ENCODE data around the gene KLHL11. TPM values are rescaled to one million over a fixed set of nuclear protein-coding genes. Genes with fewer than 3 reads are reported as not detected.

KLHL11 gene
- total and polyA plus RNA-seq, 2 donors (not counting 1 experiment from before 2014, with no cell fraction given): 8.7 to 24.4 TPM

- H3K36me3 ChIP-seq (ENCODE audit: control insufficient read depth, insufficient read depth, low read length): peaks cover 40% of the 10 kb centered on the region
- H3K4me1 ChIP-seq (ENCODE audit: control insufficient read depth, extremely low read depth, insufficient read depth, low read length): peaks cover under 1% of the 10 kb centered on the region
- H3K27me3 ChIP-seq (ENCODE audit: control insufficient read depth, insufficient read depth, low read length): no peaks in the 10 kb centered on the region
- no peak overlapping the region for H3K4me3 ChIP-seq (replicated peaks in 1 of 4; ENCODE audit: control extremely low read depth in 1 of 4, insufficient read depth in 1 of 4, low read depth in 3 of 4, low read length in 4 of 4)
- H2AFZ ChIP-seq (ENCODE audit: low read length): no peak overlapping the region
- peaks cover 2% of the 10 kb centered on the region for H3K79me2 ChIP-seq (ENCODE audit: control insufficient read depth, insufficient read depth, low read length)
- no peak overlapping the region for H3K27ac ChIP-seq (ENCODE audit: insufficient read depth, low read length)
- H3K9ac ChIP-seq (ENCODE audit: insufficient read depth, low read length): no peak overlapping the region
- no peak overlapping the region for H3K4me2 ChIP-seq (ENCODE audit: extremely low read depth, insufficient read depth, low read length)
- H4K20me1 ChIP-seq (ENCODE audit: control insufficient read depth, extremely low read depth, insufficient read depth, low read length): no peaks in the 10 kb centered on the region
- TF ChIP-seq EZH2 (IDR thresholded peaks at IDR 0.05; ENCODE audit: low read length, missing control alignments) (no peak), CTCF (conservative IDR thresholded peaks at IDR 0.05 in 1 of 2, IDR thresholded peaks at IDR 0.05 in 1 of 2; ENCODE audit: low read depth in 1 of 2, low read length in 2 of 2) (no peak)
- H3K9me3 ChIP-seq (ENCODE audit: control insufficient read depth, insufficient read depth, low read depth, low read length): no peaks in the 10 kb centered on the region
- DNase-seq (ENCODE audit: low read depth in 2 of 2): no peak
Observed at GRCh38 chr17:41901646-41902045, 36.4 kb upstream of the KLHL11 start.

- TF ChIP-seq CTCF (conservative IDR thresholded peaks at IDR 0.05 in 1 of 2, IDR thresholded peaks at IDR 0.05 in 1 of 2; ENCODE audit: low read depth in 1 of 2, low read length in 2 of 2): no peak
- no peak for TF ChIP-seq EZH2 (IDR thresholded peaks at IDR 0.05; ENCODE audit: low read length, missing control alignments)
- H3K79me2 ChIP-seq (ENCODE audit: control insufficient read depth, insufficient read depth, low read length): peaks cover 4% of the 10 kb centered on the region
- peaks cover 15% of the 10 kb centered on the region for H3K4me1 ChIP-seq (ENCODE audit: control insufficient read depth, extremely low read depth, insufficient read depth, low read length)
- H3K4me2 ChIP-seq (ENCODE audit: extremely low read depth, insufficient read depth, low read length): no peak overlapping the region
- no peak overlapping the region for H3K9ac ChIP-seq (ENCODE audit: insufficient read depth, low read length)
- H2AFZ ChIP-seq (ENCODE audit: low read length): no peak overlapping the region
- no peaks in the 10 kb centered on the region for H3K27me3 ChIP-seq (ENCODE audit: control insufficient read depth, insufficient read depth, low read length)
- no peak overlapping the region for H3K27ac ChIP-seq (ENCODE audit: insufficient read depth, low read length)
- H3K36me3 ChIP-seq (ENCODE audit: control insufficient read depth, insufficient read depth, low read length): peaks cover 38% of the 10 kb centered on the region
- H3K9me3 ChIP-seq (ENCODE audit: control insufficient read depth, insufficient read depth, low read depth, low read length): no peaks in the 10 kb centered on the region
- H4K20me1 ChIP-seq (ENCODE audit: control insufficient read depth, extremely low read depth, insufficient read depth, low read length): no peaks in the 10 kb centered on the region
- H3K4me3 ChIP-seq (replicated peaks in 1 of 4; ENCODE audit: control extremely low read depth in 1 of 4, insufficient read depth in 1 of 4, low read depth in 3 of 4, low read length in 4 of 4): no peak overlapping the region
- no peak for DNase-seq (ENCODE audit: low read depth in 2 of 2)
Observed at GRCh38 chr17:41896726-41897125, 31.5 kb upstream of the KLHL11 start.

- H3K79me2 ChIP-seq (ENCODE audit: control insufficient read depth, insufficient read depth, low read length): peaks cover 4% of the 10 kb centered on the region
- peak; percentile 40 to 42 for DNase-seq (ENCODE audit: low read depth in 2 of 2)
- no peak overlapping the region for H3K9ac ChIP-seq (ENCODE audit: insufficient read depth, low read length)
- no peaks in the 10 kb centered on the region for H4K20me1 ChIP-seq (ENCODE audit: control insufficient read depth, extremely low read depth, insufficient read depth, low read length)
- H3K36me3 ChIP-seq (ENCODE audit: control insufficient read depth, insufficient read depth, low read length): peaks cover 36% of the 10 kb centered on the region
- peak overlapping the region; percentile 81 for H3K27ac ChIP-seq (ENCODE audit: insufficient read depth, low read length)
- no peaks in the 10 kb centered on the region for H3K9me3 ChIP-seq (ENCODE audit: control insufficient read depth, insufficient read depth, low read depth, low read length)
- no peak overlapping the region for H2AFZ ChIP-seq (ENCODE audit: low read length)
- H3K4me3 ChIP-seq (replicated peaks in 1 of 4; ENCODE audit: control extremely low read depth in 1 of 4, insufficient read depth in 1 of 4, low read depth in 3 of 4, low read length in 4 of 4): no peak overlapping the region
- no peaks in the 10 kb centered on the region for H3K27me3 ChIP-seq (ENCODE audit: control insufficient read depth, insufficient read depth, low read length)
- H3K4me2 ChIP-seq (ENCODE audit: extremely low read depth, insufficient read depth, low read length): peak overlapping the region; percentile 27
- peaks cover 15% of the 10 kb centered on the region for H3K4me1 ChIP-seq (ENCODE audit: control insufficient read depth, extremely low read depth, insufficient read depth, low read length)
- no peak for TF ChIP-seq CTCF (conservative IDR thresholded peaks at IDR 0.05 in 1 of 2, IDR thresholded peaks at IDR 0.05 in 1 of 2; ENCODE audit: low read depth in 1 of 2, low read length in 2 of 2)
- TF ChIP-seq EZH2 (IDR thresholded peaks at IDR 0.05; ENCODE audit: low read length, missing control alignments): no peak
Observed at GRCh38 chr17:41895617-41896016, 30.4 kb upstream of the KLHL11 start.
